ENCODE results near the gene RBSN. TPM values are rescaled to one million over a fixed set of nuclear protein-coding genes. Genes with fewer than 3 reads are reported as not detected.

RBSN gene
- total and polyA plus RNA-seq, 7 donors, result 7.2 to 41.3 (median 29.1) TPM

GRCh38 chr3:15033103-15033502 lies 65.8 kb downstream of the RBSN start:
- TF ChIP-seq POLR2AphosphoS5 (IDR thresholded peaks at IDR 0.05), result no peak
- no peak for TF ChIP-seq POLR2A (IDR thresholded peaks at IDR 0.05)
- TF ChIP-seq CTCF (IDR thresholded peaks at IDR 0.05), result no peak
- no peak for TF ChIP-seq EP300 (IDR thresholded peaks at IDR 0.05)
- Histone ChIP-seq H3K27ac (no peak overlapping the region), H3K4me1 (no peaks in the 10 kb centered on the region), H3K4me3 (no peak overlapping the region), H3K9me3 (no peaks in the 10 kb centered on the region), H3K27me3 (no peaks in the 10 kb centered on the region), H3K36me3 (peaks cover 14 to 99% (median 61%) of the 10 kb centered on the region in 4 donors)
- 79 to 93% methylated on average over 3 of the region's 3 CpGs for WGBS, 2 donors
- DNase-seq, result no peak
- intact Hi-C loops (cut with DNase I), result no loop called here

- TF ChIP-seq EP300 (IDR thresholded peaks at IDR 0.05) (no peak), POLR2A (IDR thresholded peaks at IDR 0.05) (no peak), CTCF (IDR thresholded peaks at IDR 0.05) (no peak), POLR2AphosphoS5 (IDR thresholded peaks at IDR 0.05) (no peak)
- Histone ChIP-seq H3K9me3 (no peaks in the 10 kb centered on the region), H3K27ac (no peak overlapping the region), H3K36me3 (peaks cover 14 to 99% (median 58%) of the 10 kb centered on the region in 4 donors), H3K4me1 (no peaks in the 10 kb centered on the region), H3K27me3 (no peaks in the 10 kb centered on the region), H3K4me3 (no peak overlapping the region)
- DNase-seq, result no peak
- WGBS, 2 donors, result 90 to 91% methylated on average over 2 of the region's 2 CpGs
- intact Hi-C loops (cut with DNase I), result no loop called here
These were observed 66.3 kb downstream of the RBSN start for GRCh38 chr3:15032650-15033049.

GRCh38 chr3:15029625-15030024 lies 69.3 kb downstream of the RBSN start:
- no peak for DNase-seq
- peaks cover 9 to 99% (median 61%) of the 10 kb centered on the region in 4 donors for H3K36me3 ChIP-seq
- H3K27me3 ChIP-seq, result no peaks in the 10 kb centered on the region
- H3K27ac ChIP-seq, result no peak overlapping the region
- no peaks in the 10 kb centered on the region for H3K4me1 ChIP-seq
- no peak overlapping the region for H3K4me3 ChIP-seq
- no peak for TF ChIP-seq EP300 (IDR thresholded peaks at IDR 0.05)
- TF ChIP-seq POLR2AphosphoS5 (IDR thresholded peaks at IDR 0.05), result no peak
- no peak for TF ChIP-seq POLR2A (IDR thresholded peaks at IDR 0.05)
- TF ChIP-seq CTCF (IDR thresholded peaks at IDR 0.05), result no peak
- intact Hi-C loops (cut with DNase I), result no loop called here
- no peaks in the 10 kb centered on the region for H3K9me3 ChIP-seq

GRCh38 chr3:15023719-15024118 lies 75.2 kb downstream of the RBSN start:
- no peak for DNase-seq
- 92 to 94% methylated on average over 2 of the region's 2 CpGs for WGBS, 2 donors
- TF ChIP-seq CTCF (IDR thresholded peaks at IDR 0.05) (no peak), EP300 (IDR thresholded peaks at IDR 0.05) (no peak), POLR2A (IDR thresholded peaks at IDR 0.05) (no peak), POLR2AphosphoS5 (IDR thresholded peaks at IDR 0.05) (no peak)
- Histone ChIP-seq H3K9me3 (no peaks in the 10 kb centered on the region), H3K4me1 (no peaks in the 10 kb centered on the region), H3K27ac (no peak overlapping the region), H3K36me3 (peaks cover 31 to 98% (median 54%) of the 10 kb centered on the region in 4 donors), H3K27me3 (no peaks in the 10 kb centered on the region), H3K4me3 (no peak overlapping the region)
- intact Hi-C loops (cut with DNase I), result no loop called here

- Histone ChIP-seq H3K27ac (no peak overlapping the region), H3K9me3 (no peaks in the 10 kb centered on the region), H3K4me1 (no peaks in the 10 kb centered on the region), H3K4me3 (no peak overlapping the region), H3K27me3 (no peaks in the 10 kb centered on the region), H3K36me3 (peaks cover 31 to 98% (median 52%) of the 10 kb centered on the region in 4 donors)
- TF ChIP-seq EP300 (IDR thresholded peaks at IDR 0.05) (no peak), CTCF (IDR thresholded peaks at IDR 0.05) (no peak), POLR2A (IDR thresholded peaks at IDR 0.05) (no peak)
- 51 to 74% methylated on average over 5 of the region's 5 CpGs for WGBS, 2 donors
- intact Hi-C loops (cut with DNase I), result no loop called here
- no peak for DNase-seq
These were observed 75.7 kb downstream of the RBSN start for GRCh38 chr3:15023249-15023648.

Measured in sigmoid colon (tissue), 7 donors.